GM12878 (cell line): ENCODE measurements around the gene ROBO4. TPM values are rescaled to one million over a fixed set of nuclear protein-coding genes. Genes with fewer than 3 reads are reported as not detected.

ENCODE experiments used
- ATAC-seq: fragments of 200-7000 bp; cut with Tn5 transposase; 3 replicates; pipeline ENCODE4 v1.9.1; 2020; ENCODE audit warnings: mild to moderate bottlenecking, moderate library complexity
- BruUV-seq: library from RNA; stranded (reverse); fragments of 400-500 nt; replicated peaks from 2 replicates; lab custom pipeline; 2021; lab: Mats Ljungman, UMichigan
- CTCF ChIA-PET: fragments of 300-600 bp; sonication (Branson Sonifier 250); formaldehyde crosslinking; extraction: SDS; loops from one replicate; lab custom pipeline; 2021; ENCODE audit warnings: inconsistent platforms; lab: Yijun Ruan, JAX
- POLR2A ChIA-PET: fragments of 350-600 bp; formaldehyde crosslinking; extraction: SDS; loops from one replicate; lab custom pipeline; 2021; ENCODE audit warnings: inconsistent platforms; lab: Charles Lee
- RAD21 ChIA-PET: fragments of 300-600 bp; sonication (Branson Sonifier 250); formaldehyde crosslinking; loops from one replicate; lab custom pipeline; 2023; ENCODE audit warnings: antibody characterized with exemption; ENCODE audit not compliant: unreplicated experiment; lab: Charles Lee
- SMC1A ChIA-PET: fragments of 300-600 bp; sonication (Branson Sonifier 250); formaldehyde crosslinking; loops from one replicate; lab custom pipeline; 2023; ENCODE audit not compliant: unreplicated experiment, uncharacterized antibody; lab: Charles Lee
- DNase-seq: peaks from one replicate; pipeline ENCODE4 v3.0.0-alpha.2; 2011; ENCODE audit warnings: low read depth, low spot score
- FAIRE-seq: peaks from 3 replicates; lab custom pipeline; 2011; peaks lifted over from hg19 to GRCh38; lab: Jason Lieb, UNC
- H2AFZ ChIP-seq: 2 replicates; pipeline ENCODE4 v1.6.0; 2011; ENCODE audit warnings: low read depth, low read length, control low read depth; ENCODE audit not compliant: control insufficient read depth
- H3K27ac ChIP-seq: 2 replicates; pipeline ENCODE4 v1.5.1; 2011; ENCODE audit warnings: control low read depth; ENCODE audit not compliant: control insufficient read depth, insufficient read depth
- H3K27me3 ChIP-seq, 2 experiments: replicated peaks in 1 of 2; 2 replicates each; pipeline versions ENCODE4 v1.6.0 to v1.6.1; 2011; ENCODE audit warnings: low read length in 1 of 2; ENCODE audit not compliant: control insufficient read depth in 2 of 2, insufficient read depth in 2 of 2
- H3K36me3 ChIP-seq, 2 experiments: 2 replicates each; pipeline ENCODE4 v1.5.1; 2011; ENCODE audit warnings: low read length in 1 of 2; ENCODE audit not compliant: control insufficient read depth in 2 of 2, insufficient read depth in 2 of 2
- H3K4me1 ChIP-seq: 2 replicates; pipeline ENCODE4 v1.6.1; 2011; ENCODE audit warnings: mild to moderate bottlenecking, low read length, moderate library complexity, mixed read lengths; ENCODE audit not compliant: control insufficient read depth, insufficient read depth
- H3K4me2 ChIP-seq: 2 replicates; pipeline ENCODE4 v1.6.0; 2011; ENCODE audit warnings: control low read depth; ENCODE audit not compliant: control insufficient read depth, insufficient read depth
- H3K4me3 ChIP-seq: fragments of 200-600 bp; sonication (generic); 2 replicates; pipeline ENCODE4 v1.5.1; 2016
- H3K79me2 ChIP-seq: 2 replicates; pipeline ENCODE4 v1.6.0; 2011; ENCODE audit warnings: low read length; ENCODE audit not compliant: control insufficient read depth, insufficient read depth
- H3K9ac ChIP-seq: 2 replicates; pipeline ENCODE4 v1.8.0; 2011; ENCODE audit warnings: low read length, control low read depth, mixed read lengths; ENCODE audit not compliant: control insufficient read depth, insufficient read depth
- H3K9me3 ChIP-seq: replicated peaks from 3 replicates; pipeline ENCODE4 v1.5.1; 2011; ENCODE audit warnings: mild to moderate bottlenecking, low read length; ENCODE audit not compliant: control insufficient read depth, insufficient read depth
- H4K20me1 ChIP-seq: 2 replicates; pipeline ENCODE4 v1.6.0; 2011; ENCODE audit not compliant: control insufficient read depth, insufficient read depth
- ASH2L ChIP-seq: fragments of 300-600, 200-600 bp; sonication (generic); IDR thresholded peaks from 2 replicates; pipeline ENCODE4 v1.6.1; 2017; ENCODE audit warnings: low read depth, mild to moderate bottlenecking, borderline replicate concordance
- CHD4 ChIP-seq: fragments of 200-600 bp; sonication (generic); IDR thresholded peaks from 2 replicates; pipeline ENCODE4 v1.6.1; 2016; ENCODE audit warnings: mild to moderate bottlenecking
- CREB1 ChIP-seq: IDR thresholded peaks from 2 replicates; pipeline ENCODE4 v1.6.1; 2012; ENCODE audit warnings: low read depth, mild to moderate bottlenecking, inconsistent platforms
- CREM ChIP-seq: IDR thresholded peaks from 2 replicates; pipeline ENCODE4 v1.6.1; 2014; ENCODE audit warnings: antibody characterized with exemption, low read depth
- ESRRA ChIP-seq: IDR thresholded peaks from 2 replicates; pipeline ENCODE4 v1.6.1; 2012; ENCODE audit warnings: mild to moderate bottlenecking, low read length, improper control_type of control experiment
- ETV6 ChIP-seq, 2 experiments: fragments of 450-650 bp in 1 of 2; IDR thresholded peaks in 1 of 2; conservative IDR thresholded peaks in 1 of 2; 2 replicates each; pipeline ENCODE4 v1.6.1; 2014; ENCODE audit warnings: antibody characterized with exemption in 1 of 2, borderline replicate concordance in 1 of 2, low read depth in 1 of 2, mild to moderate bottlenecking in 1 of 2, moderate library complexity in 1 of 2
- NFXL1 ChIP-seq: fragments of 450-650 bp; IDR thresholded peaks from 2 replicates; pipeline ENCODE4 v1.6.1; 2017; ENCODE audit warnings: antibody characterized with exemption, mild to moderate bottlenecking, borderline replicate concordance
- NFYA ChIP-seq: IDR thresholded peaks from 2 replicates; pipeline ENCODE4 v1.6.1; 2011; ENCODE audit warnings: low read depth, mild to moderate bottlenecking, low read length, improper control_type of control experiment, borderline replicate concordance
- NRF1 ChIP-seq: conservative IDR thresholded peaks from 2 replicates; pipeline ENCODE4 v1.6.1; 2011; ENCODE audit warnings: mild to moderate bottlenecking, low read depth, low read length, improper control_type of control experiment
- SIX5 ChIP-seq: IDR thresholded peaks from 2 replicates; pipeline ENCODE4 v1.6.1; 2011; ENCODE audit warnings: mild to moderate bottlenecking, low read depth, low read length, moderate library complexity; ENCODE audit not compliant: severe bottlenecking
- SREBF2 ChIP-seq: IDR thresholded peaks from 2 replicates; pipeline ENCODE4 v1.6.1; 2012; ENCODE audit warnings: mild to moderate bottlenecking, low read length
- ZBTB11 ChIP-seq: fragments of 450-650 bp; formaldehyde crosslinking; IDR thresholded peaks from 2 replicates; pipeline ENCODE4 v1.5.0; 2022; ENCODE audit warnings: mild to moderate bottlenecking, missing genetic modification characterization
- ZZZ3 ChIP-seq: IDR thresholded peaks from 2 replicates; pipeline ENCODE4 v1.6.1; 2011; ENCODE audit warnings: low read depth; ENCODE audit not compliant: control insufficient read depth, insufficient read length
- WGBS: methylation state at CpG from one replicate; pipeline ENCODE4 v1.1.6; 2016; ENCODE audit warnings: low lambda C conversion rate; ENCODE audit not compliant: insufficient replicate concordance, insufficient coverage; ENCODE audit errors: missing lambda C conversion rate; 5-methylcytosine and 5-hydroxymethylcytosine counted together
- in situ Hi-C: fragments of 300-500 bp; cut with MboI; formaldehyde crosslinking; loops from 9 replicates; pipeline ENCODE4 v1.14.3; 2018; ENCODE audit warnings: mixed read lengths
- intact Hi-C: fragments of 100-400 bp; cut with micrococcal nuclease; formaldehyde crosslinking; loops from one replicate; pipeline ENCODE4 v1.14.2; 2022; ENCODE audit not compliant: unreplicated experiment
- polyA plus RNA-seq, 11 experiments: library from polyadenylated mRNA; depleted of rRNA in 4 of 11; unstranded in 6 of 11; stranded (reverse) in 5 of 11; fragments of >200 nt; fragmentation: Nextera tagmentation in 4 of 11; fragmentation: Illumina TruSeq in 1 of 11; extraction: Ambion mirVana in 4 of 11; extraction: Trizol in 1 of 11; gene quantifications; 1 replicate in 1 of 11; 2 replicates in 10 of 11; pipeline versions ENCODE4 v1.2.1 to v1.2.3, GENCODE V29; 2011 to 2016; ENCODE audit warnings: inconsistent platforms in 2 of 11, missing spikeins in 2 of 11, low read depth in 1 of 11
- total RNA-seq, 4 experiments: library from RNA; depleted of rRNA in 3 of 4; stranded (reverse); fragments of >200 nt in 3 of 4; fragmentation: Illumina TruSeq in 1 of 4; extraction: Trizol in 1 of 4; gene quantifications; 2 replicates each; pipeline versions ENCODE4 v1.2.1 to v1.2.3, GENCODE V29; 2013 to 2021

Gene ROBO4
- total and polyA plus RNA-seq, 10 of the 15 experiments (the other 5 are each of a cell fraction or from before 2014, with no cell fraction given): not detected

GRCh38 chr11:124916370-124916710 lies 18.7 kb upstream of the ROBO4 start:
- no peak for DNase-seq
- FAIRE-seq: no peak
- H2AFZ ChIP-seq: no peak overlapping the region
- intact Hi-C loops (no loop called here), in situ Hi-C loops (no loop called here)
- no peaks in the 10 kb centered on the region; a peak in 1 of 4 replicates for H3K27me3 ChIP-seq
- no peaks in the 10 kb centered on the region for H3K4me1 ChIP-seq
- ATAC-seq: no peak
- CTCF ChIA-PET: no interaction called here
- BruUV-seq: no TSS peak
- H3K79me2 ChIP-seq: no peaks in the 10 kb centered on the region
- no peak overlapping the region for H3K9ac ChIP-seq
- H3K36me3 ChIP-seq: no peaks in the 10 kb centered on the region
- no peaks in the 10 kb centered on the region for H4K20me1 ChIP-seq
- H3K9me3 ChIP-seq: peaks cover 2% of the 10 kb centered on the region; the same call in 2 of the 3 replicates
- SMC1A ChIA-PET: interaction anchor here (0.6 kb wide), 1 partner anchor 43 kb away, joined by 3 read pairs; no protein-coding TSS in a partner anchor
- RAD21 ChIA-PET: interaction anchor here (1.2 kb wide), 1 partner anchor 225 kb away, joined by 3 read pairs; no protein-coding TSS in a partner anchor
- POLR2A ChIA-PET: no interaction called here
- no peak overlapping the region for H3K4me3 ChIP-seq
- no peak overlapping the region for H3K27ac ChIP-seq
- no peak overlapping the region for H3K4me2 ChIP-seq
- no peak for TF ChIP-seq SIX5
- TF ChIP-seq ASH2L: no peak
- no peak for TF ChIP-seq ESRRA
- no peak for TF ChIP-seq NRF1
- no peak for TF ChIP-seq NFYA
- no peak for TF ChIP-seq CREM

GRCh38 chr11:124915541-124916369 lies 18.1 kb upstream of the ROBO4 start:
- SMC1A ChIA-PET: no interaction called here
- no peaks in the 10 kb centered on the region for H3K79me2 ChIP-seq
- no peaks in the 10 kb centered on the region for H3K27me3 ChIP-seq
- no peak overlapping the region for H3K9ac ChIP-seq
- intact Hi-C loops: no loop called here
- FAIRE-seq (no peak), DNase-seq (no peak), ATAC-seq (no peak)
- no TSS peak for BruUV-seq
- H2AFZ ChIP-seq: no peak overlapping the region
- peaks cover 2% of the 10 kb centered on the region; the same call in 2 of the 3 replicates for H3K9me3 ChIP-seq
- POLR2A ChIA-PET: no interaction called here
- H4K20me1 ChIP-seq: no peaks in the 10 kb centered on the region
- no peak overlapping the region for H3K27ac ChIP-seq
- CTCF ChIA-PET: no interaction called here
- RAD21 ChIA-PET: interaction anchor here (1.2 kb wide), 1 partner anchor 225 kb away, joined by 3 read pairs; no protein-coding TSS in a partner anchor
- no peaks in the 10 kb centered on the region for H3K36me3 ChIP-seq
- 33% methylated on average over 3 of the region's 3 CpGs for WGBS
- no peak overlapping the region for H3K4me2 ChIP-seq
- no peaks in the 10 kb centered on the region for H3K4me1 ChIP-seq
- no peak overlapping the region for H3K4me3 ChIP-seq
- in situ Hi-C loops: no loop called here
- no peak for TF ChIP-seq SREBF2
- TF ChIP-seq CHD4: no peak
- no peak for TF ChIP-seq NFXL1
- no peak for TF ChIP-seq CREB1
- TF ChIP-seq ZBTB11 (CRISPR knock-in tag): no peak
- TF ChIP-seq ETV6 (conservative IDR thresholded peaks at IDR 0.05 in 1 of 2, IDR thresholded peaks at IDR 0.05 in 1 of 2; ENCODE audit: borderline replicate concordance in 1 of 2, low read depth in 1 of 2): no peak
- TF ChIP-seq ZZZ3: no peak
